NCI-H1105 treated with DMSO at 0.1 percent for 48 hours (cell line): ENCODE results near the gene HUNK.
"Not testable (repeated sequence)": the region's sequence is repeated elsewhere in the genome, so short reads cannot be mapped to it uniquely, and the experiment has no call there.

Experiments used
- DNase-seq: peaks from one replicate; lab custom pipeline; 2025; lab: John Stamatoyannopoulos, UW

The HUNK gene

DNA sequence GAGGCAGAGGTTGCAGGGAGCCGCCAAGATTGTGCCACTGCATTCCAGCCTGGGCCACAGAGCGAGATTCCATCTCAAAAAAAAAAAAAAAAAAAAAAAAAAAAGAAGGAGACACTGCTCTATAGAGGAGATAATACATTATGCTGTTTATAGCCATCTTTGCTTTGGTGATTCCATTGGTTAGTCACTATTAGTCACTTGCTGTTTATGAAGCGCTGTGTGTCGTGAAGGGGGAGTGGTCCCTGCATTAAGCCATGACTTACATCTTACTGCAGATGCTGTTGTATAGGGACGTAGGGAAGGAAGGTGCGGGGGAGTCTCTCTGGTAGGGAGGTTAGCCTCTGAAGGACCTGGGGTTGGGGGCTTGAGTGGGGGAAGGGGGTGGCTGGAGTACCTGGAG, 48.3 kb downstream of the HUNK start:
- DNase-seq, result no peak

DNA sequence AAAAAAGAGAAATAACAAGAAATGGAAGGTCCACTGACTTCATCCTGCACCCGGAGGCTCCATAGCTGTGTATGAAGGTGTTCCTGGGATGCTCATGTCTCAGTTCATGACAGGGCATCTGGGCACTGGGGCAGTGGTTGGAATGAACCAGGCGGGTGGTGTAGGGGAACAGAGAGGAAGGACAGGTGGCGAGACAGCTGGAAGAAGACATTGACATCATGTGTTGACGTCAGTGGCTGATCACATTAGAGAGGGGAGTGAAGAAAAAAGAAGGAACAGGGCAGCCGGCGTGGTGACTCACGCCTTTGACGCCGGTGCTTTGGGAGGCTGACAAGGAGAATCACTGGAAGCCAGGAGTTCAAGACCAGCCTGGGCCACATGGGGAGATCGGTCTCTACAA, 50.1 kb downstream of the HUNK start:
- no peak for DNase-seq

DNA sequence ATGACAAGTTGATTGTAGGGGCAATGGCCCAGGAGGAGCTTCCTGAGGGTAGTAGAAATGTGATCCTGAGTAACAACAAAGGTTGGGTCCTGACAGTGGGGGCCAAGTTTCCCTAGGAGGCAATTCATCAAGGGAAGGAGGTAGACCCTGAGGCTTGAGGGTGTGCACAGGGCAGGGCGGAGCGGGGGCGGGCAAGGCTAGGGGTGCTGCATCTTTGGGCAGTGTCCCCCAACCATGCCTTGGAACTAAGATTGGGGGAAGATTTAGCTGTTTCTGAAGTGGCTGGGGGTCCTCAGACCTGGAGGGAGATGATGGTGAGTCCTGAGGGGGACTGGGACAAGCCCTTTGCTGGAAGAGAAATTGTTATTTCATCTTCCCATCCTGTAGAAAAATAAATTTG, 50.9 kb downstream of the HUNK start:
- no peak for DNase-seq

DNA sequence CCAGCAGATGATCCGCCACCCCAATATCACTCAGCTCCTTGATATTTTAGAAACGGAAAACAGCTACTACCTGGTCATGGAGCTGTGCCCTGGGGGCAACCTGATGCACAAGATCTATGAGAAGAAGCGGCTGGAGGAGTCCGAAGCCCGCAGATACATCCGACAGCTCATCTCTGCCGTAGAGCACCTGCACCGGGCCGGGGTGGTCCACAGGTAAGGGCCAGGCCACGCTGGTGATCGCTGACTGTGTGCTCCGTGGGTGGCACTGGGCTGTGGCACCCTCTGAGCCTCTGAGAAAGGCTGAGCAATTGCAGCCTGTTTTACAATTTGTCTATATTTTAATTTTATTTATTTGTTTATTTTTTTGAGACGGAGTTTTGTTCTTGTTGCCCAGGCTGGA, 51.7 kb downstream of the HUNK start:
- no peak for DNase-seq

DNA sequence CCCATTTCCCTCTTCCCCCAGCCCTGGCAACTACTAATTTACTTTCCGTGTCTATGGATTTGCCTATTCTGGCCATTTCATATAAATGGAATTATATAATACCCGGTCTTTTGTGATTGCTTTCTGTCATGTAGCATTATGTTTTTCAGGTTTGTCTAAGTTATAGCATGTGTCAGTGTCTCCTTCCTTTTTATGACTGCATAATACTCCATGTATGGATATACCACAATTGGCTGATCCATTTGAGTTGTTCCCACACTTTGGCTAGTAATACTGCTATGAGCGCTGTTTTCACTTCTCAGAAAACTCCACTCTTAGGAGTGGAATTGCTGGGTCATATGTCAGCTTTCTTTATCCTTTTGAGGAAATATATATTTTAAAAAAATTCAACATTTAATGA, 53.7 kb downstream of the HUNK start:
- no peak for DNase-seq

DNA sequence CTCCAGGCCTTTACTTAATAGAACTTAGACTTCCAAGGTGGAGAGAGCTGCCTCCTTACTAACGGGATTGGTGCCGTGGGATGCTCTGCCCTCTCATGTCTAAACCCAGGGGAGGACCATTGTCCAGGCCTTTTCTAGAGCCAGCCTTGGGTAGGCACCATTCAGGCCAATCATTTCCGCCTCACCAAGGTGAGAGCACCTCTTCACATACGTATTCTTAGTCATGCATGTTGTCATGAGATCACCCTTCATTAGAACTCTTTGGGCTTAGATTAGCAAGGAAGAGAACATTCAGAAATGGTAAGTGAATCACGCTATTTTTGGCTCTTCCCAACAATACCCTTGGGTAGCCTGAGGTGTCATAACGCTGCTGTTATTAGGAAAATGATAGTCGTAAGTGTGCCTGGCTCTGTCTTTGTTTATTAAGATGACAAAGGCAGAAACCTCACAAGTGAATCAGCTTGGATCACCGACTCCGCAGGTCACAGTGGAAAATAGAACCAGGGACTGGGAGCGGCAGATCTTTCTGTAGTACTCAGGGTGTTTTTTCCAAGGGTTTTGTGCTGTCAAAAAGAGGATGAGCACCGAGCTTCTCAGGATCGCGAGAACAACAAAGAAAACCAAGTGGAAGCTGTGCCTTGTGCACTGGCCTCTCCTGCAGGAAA, 55.0 kb downstream of the HUNK start:
- DNase-seq, result no peak

DNA sequence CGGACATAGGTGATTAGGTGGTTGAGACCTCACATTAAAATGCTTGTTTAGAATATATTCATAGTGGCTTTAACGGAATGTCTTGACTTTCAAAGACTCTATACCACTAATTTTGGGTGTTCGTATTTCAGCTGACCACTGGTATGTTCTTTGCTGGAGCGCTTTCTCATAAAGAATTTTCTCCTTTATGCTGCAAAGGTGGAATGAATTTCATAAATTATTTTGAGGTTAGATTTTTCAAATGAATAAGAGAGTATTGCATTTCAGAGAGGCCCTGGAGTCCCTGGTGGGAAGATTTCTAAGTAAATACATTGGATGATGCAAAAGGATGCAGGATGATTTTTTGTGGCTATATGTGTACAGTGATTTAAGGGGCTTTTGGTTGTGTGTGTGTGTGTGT, 55.8 kb downstream of the HUNK start:
- no peak for DNase-seq

DNA sequence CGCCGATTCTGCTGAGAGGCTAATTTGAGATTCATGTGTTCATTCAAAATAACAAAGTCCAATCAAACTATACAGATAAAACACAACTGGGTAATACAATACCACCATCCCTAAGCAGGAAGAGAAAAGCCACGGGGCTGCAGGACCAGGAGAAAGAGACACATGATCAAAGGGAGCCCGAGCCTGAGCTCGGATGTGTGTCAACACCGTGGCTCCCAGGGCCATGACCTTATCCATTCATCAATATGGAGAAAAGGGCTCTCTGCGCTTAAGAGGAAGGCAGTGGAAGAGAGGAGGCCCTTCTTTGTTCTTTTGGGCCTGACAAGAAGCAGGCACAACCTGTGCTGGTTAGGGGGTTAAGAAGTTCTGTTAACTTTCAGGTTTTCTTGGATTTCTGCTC, 56.7 kb downstream of the HUNK start:
- DNase-seq, result no peak

DNA sequence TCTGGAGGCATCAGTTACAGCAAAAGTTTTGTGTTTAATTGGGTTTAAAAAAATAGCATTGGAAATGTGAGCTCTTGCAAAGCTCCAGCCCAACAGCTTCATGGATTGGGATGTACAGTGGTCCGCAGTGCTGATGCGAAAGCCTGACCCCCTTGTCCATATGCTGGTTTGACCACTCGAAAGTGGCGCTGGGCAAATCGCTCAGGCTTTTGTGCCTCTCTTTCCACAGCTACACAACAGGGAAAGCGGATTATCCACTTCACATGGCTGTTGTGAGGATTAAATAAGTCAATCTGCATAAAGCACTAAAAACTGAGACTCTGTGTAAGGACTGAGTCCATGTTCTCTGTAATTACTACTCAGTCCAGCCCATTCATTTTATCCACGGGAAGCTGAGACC, 57.2 kb downstream of the HUNK start:
- DNase-seq, result no peak

DNA sequence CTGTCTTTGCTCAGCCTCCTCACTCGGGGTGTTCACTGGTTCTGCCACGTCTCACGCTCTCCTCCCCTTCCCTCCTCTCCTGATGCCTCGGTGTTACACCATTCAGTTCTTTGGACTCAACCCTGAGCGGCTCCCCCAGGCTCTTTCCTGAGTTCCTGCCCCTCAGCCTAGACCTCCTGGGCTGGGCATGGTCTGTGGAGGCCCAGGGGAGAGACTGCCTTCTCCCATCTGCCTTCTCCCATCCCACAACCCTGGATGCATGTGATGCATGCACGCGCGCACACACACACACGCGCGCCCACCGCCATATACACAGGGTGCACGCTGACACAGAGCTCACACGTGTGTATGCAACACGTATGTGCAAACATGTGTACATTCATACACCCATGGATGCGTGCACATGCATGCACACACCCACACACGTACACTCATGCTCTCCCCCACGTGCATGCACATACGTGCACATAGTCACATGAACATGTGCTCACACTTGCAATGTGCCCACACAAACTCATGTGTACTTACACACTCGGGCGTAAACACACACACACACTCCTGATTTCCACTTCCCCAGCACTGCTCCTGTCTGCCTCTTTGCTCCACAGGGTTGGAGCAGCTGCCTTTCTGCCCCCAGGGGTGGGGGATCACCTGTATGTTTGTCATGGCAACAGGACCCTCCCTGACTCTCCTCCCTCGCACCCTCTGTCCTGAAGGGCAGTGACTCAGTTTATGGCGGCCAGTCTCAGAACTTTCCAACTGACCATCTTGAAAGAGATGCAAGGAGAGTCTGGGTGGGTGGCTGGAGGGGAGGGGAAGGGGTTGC, 59.0 kb downstream of the HUNK start:
- DNase-seq, result no peak

DNA sequence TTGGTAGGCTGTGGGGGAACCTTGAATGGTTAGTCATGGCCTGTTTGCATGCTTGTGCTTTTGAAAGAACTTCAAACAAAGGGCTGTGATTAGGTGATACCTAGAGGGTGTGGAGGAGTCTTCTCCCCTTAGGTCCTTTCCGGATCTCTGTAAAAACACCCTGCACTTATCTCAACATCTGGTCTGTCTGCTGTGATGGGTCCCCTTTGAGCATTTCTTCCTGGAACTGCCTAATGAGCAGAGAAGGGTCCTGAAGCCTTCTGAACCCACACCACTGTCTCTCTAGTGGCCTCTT, 59.6 kb downstream of the HUNK start:
- DNase-seq, result no peak

DNA sequence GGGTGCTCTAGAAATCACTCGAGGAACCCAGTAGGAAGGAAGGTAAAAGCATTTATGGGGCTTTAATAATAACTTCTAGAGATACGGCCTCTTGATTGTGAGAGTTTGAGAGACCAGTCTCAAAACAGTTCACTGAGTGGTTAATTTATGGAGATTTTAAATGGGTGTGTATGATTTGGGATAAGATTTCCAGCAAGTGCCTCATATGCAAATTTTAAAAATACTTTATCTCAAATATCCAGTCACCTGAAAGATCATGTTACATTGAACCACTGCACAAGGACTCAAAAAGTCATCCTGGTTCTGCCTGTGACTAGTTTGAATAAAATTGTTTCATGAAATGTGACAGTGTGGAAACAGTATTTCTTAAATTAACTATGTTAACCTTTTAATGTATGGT, 64.5 kb downstream of the HUNK start:
- DNase-seq, result no peak

DNA sequence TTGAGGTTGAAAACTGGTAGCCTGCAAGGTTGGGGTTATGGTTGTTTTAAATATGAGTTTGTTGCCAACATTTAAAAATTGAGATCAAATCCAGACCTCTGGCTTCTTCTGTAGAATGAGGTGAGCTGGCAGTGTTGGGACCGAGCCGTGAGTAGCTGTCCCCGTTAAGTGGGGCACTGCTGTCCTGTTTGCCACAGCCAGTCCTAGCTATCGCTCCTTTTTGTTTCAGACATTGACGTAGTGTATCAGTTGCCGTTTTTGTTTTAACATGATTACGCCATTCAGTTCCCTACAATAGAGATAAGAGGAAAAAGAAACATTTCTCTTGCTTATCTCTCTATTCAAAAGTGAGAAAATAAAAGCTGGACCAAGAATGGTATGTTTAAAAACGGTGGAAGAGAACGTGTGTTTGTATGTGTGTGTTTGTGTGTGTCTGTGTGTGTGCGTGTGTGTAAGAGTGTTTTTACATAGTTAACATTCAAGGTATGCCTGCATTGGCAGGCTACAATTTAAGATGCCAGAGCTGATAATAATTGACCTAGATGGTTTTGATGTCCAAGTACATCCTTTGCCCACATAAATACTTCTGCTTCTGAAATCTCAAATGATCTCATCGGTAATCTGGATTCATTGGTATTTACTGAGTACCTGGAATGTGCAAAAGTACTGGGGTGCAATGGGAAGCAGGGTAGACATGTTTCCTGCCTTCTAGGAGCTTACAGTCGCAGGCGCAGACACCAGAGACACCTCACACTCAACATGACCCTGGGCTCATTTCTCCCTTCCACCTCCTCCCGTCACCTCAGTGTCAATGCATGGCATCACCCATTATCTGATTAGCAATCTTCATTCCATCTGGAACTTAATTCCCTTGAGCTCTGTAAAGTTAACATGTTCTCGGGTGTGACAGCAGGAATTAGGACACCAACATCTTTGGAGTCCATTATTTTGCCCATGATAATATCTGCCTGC, 65.8 kb downstream of the HUNK start:
- no peak for DNase-seq

DNA sequence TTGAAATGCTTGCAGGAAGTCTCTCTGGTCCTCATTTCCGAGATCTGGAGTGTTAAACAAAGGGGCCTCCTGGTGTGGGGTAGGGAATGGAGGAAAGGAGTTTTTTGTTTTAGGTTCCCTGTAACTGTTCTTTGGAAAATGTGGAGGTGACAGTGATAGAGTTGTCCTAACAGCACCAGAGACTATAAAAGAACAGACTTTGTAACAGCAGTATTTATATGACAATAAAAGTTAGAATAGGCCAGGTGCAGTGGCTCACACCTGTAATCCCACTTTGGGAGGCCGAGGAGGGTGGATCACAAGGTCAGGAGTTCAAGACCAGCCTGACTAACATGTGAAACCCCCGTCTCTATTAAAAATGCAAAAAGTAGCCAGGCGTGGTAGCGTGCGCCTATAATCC, 68.9 kb downstream of the HUNK start:
- no peak for DNase-seq

DNA sequence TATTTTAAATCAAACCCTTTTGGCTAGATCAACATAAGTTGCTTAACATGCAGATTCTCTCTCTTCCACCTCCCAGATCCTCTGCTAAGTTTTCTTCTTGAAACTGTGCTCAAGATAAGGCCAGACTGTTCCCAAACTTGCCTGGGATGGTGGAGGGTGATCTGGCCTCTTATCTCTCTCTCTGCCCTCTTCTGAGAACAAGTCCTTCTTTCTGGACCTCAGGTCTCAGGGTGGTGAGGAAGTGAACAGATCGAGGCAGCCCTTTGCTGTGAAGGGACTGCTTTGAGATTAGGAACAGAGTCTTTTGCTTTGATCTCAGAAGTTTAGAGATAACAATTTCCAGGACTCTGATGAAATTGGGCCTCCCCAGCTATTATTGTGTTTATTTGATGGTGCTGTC, 70.7 kb downstream of the HUNK start:
- no peak for DNase-seq

DNA sequence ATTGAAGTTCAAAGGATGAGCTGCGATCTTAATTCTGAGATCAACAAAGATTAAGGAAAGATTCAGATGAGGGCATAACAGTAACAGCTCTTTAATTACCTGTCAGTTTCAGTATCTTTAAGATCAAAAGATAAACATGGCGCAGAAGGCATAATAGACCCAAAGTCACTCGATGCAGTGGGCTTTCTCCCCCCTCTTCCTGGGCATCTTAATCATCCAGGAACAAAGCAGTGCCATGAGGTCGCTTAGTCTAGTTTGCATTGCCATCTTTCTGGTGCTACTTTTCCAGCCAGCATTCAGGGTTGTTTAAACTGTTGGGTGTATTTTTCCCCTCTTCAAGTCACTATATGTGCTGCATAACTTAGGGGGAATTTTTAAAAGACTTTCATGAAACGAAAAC, 72.3 kb downstream of the HUNK start:
- DNase-seq, result no peak

DNA sequence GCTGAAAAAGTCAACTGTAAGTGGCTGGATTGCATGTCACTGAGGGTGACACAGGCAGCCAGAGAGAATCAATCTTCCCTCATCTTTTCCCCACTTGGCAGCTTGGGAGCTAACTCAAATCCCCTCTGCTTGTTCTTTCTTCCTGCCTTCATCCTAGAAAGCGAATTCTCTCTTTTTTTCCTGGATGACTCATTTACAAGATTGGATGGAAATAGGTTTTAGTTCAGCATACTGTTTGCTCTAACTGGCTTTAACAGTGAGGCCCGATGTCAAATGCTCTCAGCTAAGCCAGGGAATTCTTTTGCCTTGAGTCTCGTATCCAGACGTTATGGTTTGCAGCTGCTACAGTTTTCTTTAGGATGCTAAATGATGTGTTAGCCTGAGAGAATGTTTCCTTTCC, 72.7 kb downstream of the HUNK start:
- no peak for DNase-seq

DNA sequence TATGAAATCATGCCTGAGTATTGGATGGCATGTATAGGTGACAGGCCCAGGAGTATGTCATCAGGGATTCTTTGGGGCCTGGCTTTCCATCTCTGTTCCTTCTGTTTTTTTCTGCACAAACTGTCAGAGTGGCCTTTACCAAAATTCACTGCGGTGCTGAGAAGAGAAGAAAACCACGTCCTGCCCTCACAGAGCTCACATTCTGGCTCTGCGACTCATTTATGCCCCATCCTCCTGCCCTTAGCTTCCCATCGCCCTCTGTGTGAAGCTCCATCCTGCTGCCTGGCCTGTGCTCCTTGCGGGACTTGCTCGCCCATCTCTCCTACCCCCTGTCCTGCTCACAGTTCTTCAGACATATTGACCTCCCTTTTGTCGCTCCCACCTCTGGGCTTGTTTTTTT, 73.4 kb downstream of the HUNK start:
- no peak for DNase-seq

DNA sequence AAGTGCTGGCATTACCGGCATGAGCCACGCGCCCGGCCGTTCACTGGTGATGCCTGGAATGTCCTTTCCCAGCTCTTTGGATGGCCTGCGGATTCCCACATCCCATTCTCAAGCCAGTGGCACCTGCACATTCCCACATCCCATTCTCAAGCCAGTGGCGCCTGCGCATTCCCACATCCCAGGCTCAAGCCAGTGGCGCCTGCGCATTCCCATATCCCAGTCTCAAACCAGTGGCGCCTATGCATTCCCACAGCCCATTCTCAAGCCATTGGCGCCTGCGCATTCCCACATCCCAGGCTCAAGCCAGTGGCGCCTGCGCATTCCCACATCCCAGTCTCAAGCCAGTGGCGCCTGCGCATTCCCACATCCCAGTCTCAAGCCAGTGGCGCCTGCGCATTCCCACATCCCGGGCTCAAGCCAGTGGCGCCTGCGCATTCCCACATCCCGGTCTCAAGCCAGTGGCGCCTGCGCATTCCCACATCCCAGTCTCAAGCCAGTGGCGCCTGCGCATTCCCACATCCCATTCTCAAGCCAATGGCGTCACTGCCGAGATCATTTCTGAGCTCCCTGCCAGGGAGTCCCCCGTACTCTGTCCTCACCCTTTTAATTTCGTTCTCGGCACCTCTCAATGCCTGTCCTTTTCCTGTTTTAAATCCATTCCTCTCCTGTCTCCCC, 74.2 kb downstream of the HUNK start:
- DNase-seq, result not testable (repeated sequence)

DNA sequence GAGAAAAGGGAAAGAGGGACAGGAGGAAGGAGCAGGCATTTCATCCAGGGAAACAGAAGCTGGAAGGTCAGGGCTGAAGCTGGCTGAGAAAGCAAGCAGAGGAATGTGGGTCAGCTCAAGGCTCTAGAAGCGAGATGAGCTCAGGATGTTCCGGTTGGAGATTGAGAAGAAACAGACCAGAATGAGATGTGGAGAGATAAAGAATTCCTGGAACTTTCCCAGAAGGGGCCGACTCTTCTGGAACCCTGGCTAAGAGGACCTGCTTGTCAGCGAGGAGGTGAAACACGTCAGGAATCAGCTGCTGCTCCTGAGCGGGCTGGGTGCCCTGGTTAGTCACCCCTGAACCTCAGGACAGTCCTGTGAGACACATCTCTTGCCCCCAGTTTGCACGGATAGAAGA, 75.9 kb downstream of the HUNK start:
- DNase-seq, result no peak

DNA sequence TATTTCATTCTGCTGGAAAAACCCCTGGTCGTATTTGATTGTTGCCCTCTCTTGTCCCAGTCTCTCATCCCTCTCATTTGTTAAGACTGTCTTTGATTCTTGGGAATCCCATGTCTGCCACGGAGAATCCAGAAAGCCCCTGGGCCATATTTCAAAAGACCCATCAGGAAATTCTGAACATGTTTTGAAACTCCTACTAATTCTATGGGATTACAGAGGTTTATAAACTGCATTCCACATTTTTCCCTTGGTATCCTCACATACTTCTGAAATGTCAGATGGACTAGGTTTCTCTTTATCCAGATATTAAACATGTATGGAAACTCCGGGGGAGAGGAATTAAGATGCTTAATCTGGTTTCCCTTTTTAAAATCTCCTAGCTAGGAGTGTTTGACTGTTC, 80.0 kb downstream of the HUNK start:
- DNase-seq, result no peak

DNA sequence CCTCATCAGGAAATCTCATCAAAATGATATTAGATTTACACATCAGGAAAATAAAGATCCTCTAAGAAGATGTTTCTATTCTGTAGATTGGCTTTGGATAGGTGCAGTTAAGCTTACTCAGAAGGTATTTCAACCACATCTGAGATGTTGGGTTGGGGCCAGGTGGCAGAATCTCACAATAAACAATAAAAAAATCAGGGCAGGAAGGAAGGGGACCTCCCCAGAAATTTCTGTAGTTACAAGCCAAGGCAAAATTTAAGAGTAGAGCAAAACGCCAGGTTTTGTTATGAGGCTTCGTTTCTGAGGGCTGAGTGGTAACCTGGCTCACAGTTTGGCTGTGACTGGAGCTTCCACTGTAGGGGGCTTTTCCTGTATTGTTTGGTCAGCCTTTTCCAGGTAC, 84.8 kb downstream of the HUNK start:
- DNase-seq, result no peak
